GM19328 (cell line): ENCODE measurements around the gene GOSR1.
"Not testable (repeated sequence)": the region's sequence is repeated elsewhere in the genome, so short reads cannot be mapped to it uniquely, and the experiment has no call there.

ENCODE experiments used
- ATAC-seq: cut with Tn5 transposase; IDR thresholded peaks from one replicate; pipeline ENCODE4 v1.9.1; 2021; ENCODE audit warnings: mild to moderate bottlenecking, moderate library complexity; ENCODE audit not compliant: unreplicated experiment

Gene GOSR1

GRCh38 chr17:30477083-30477773 is at the start of gene GOSR1:
GOSR1 (plus strand) TSS chr17:30477408; CDS start chr17:30477434, 26 bp downstream.
- ATAC-seq: peak; percentile 76

GRCh38 chr17:30427611-30428010 is 49.6 kb upstream of the GOSR1 start:
- no peak for ATAC-seq

GRCh38 chr17:30429155-30429554 is 48.1 kb upstream of the GOSR1 start:
- no peak for ATAC-seq

DNA sequence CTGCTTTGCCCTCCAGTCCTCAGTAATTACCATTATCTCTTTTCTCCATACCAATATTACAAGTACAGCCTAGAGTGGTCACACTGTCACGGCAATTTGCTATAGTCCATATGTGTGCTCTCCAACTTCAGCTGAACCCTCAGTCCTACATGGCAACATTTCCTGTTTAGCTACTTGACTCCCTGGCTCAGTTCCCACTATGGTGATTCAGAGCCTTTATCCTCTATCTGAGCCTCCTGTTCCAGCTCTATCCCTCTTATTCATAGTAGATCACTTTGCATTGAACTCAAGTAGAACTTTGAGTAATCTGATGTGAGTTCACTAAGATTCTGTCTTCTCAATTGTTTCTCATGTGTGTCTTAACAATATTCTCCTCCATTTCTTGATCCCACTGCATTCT is 43.7 kb upstream of the GOSR1 start:
- no peak for ATAC-seq

GRCh38 chr17:30436729-30437128 is 40.5 kb upstream of the GOSR1 start:
- ATAC-seq: no peak

DNA sequence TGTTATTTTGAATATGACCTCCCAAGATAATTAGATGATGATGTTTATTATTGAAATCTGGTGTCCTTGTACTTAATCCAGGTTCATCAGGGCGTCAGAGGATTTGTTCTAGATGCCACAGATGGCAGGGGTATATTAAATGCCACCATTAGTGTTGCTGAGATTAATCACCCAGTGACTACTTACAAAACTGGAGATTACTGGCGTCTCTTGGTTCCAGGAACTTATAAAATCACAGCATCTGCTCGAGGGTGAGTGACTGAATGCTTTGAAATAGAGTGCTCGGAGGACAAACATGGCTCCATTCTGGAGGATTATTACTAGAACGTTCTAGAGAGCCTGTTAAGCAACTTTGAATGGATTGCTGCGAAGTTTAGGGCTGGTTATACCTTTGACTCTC is 33.5 kb upstream of the GOSR1 start:
- no peak for ATAC-seq

- not testable (repeated sequence) for ATAC-seq
Observed at GRCh38 chr17:30446640-30447039, 30.6 kb upstream of the GOSR1 start.

DNA sequence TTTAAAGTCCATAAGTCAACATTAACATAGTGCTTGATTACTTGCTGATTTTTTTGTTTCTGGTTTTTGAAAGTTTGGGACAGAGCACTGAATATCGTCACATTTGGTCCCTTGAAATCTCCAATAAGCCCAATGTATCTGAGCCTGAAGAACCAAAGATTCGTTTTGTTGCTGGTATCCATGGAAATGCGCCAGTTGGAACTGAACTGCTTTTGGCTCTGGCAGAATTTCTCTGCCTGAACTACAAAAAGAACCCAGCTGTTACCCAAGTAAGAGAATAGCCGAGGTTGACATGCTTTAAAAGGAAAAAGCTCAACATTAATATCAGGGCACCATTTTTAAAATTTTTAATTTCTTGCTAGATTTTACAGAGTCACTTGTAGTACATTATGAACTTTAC is 27.7 kb upstream of the GOSR1 start:
- no peak for ATAC-seq

- ATAC-seq: no peak
Observed at GRCh38 chr17:30450125-30451027, 26.8 kb upstream of the GOSR1 start.

GRCh38 chr17:30454635-30455034 is 22.6 kb upstream of the GOSR1 start:
- ATAC-seq: no peak

- ATAC-seq: no peak
Observed at GRCh38 chr17:30458371-30458770, 18.8 kb upstream of the GOSR1 start.

DNA sequence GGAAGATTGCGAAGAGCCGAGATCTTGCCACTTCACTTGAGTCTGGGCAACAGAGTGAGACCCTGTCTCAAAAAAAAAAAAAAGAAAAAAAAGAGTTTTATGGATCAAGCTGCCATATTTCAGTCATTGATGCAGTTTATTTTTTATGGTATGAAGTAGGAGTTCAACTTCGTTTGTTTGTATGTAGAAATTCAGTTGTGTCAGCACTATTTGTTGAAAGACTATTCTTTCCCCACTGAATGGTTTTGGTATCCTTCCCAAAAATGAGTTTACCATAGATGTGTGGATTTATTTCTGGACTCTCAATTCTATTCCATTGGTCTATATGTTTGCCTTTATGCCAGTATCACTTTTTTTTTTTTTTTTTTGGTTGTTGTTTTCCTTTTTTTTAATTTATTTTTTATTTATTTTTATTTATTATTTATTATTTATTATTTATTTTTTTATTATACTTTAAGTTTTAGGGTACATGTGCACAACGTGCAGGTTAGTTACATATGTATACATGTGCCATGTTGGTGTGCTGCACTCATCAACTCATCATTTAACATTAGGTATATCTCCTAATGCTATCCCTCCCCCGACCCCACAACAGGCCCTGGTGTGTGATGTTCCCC is 18.3 kb upstream of the GOSR1 start:
- ATAC-seq: not testable (repeated sequence)

- no peak for ATAC-seq
Observed at GRCh38 chr17:30468465-30468864, 8.7 kb upstream of the GOSR1 start.

GRCh38 chr17:30472238-30472890 is 4.8 kb upstream of the GOSR1 start:
- ATAC-seq: no peak

GRCh38 chr17:30475206-30475605 is 2.0 kb upstream of the GOSR1 start:
- no peak for ATAC-seq

GRCh38 chr17:30476726-30477082 is 504 bp upstream of the GOSR1 start:
- peak; percentile 14 for ATAC-seq

- ATAC-seq: no peak
Observed at GRCh38 chr17:30477774-30478115, 537 bp downstream of the GOSR1 start.

DNA sequence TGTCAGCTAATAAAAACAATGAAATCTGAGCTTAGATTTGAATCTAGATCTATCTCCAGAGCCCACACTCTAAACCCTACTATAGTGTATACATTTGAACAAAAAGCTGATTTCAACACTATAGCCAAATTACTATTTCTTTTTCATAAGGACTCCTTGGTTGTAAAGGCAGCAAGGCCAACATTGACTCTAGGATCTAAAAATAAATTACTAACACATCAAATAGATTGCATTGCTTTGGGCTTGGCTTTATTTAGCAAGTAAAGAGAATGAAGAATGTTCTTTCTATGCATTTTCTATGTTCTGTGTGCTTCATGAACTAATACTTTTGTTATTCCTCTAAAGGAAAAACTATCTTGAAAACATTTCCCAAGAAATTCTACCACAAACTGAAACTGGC is 5.3 kb downstream of the GOSR1 start:
- ATAC-seq: no peak

DNA sequence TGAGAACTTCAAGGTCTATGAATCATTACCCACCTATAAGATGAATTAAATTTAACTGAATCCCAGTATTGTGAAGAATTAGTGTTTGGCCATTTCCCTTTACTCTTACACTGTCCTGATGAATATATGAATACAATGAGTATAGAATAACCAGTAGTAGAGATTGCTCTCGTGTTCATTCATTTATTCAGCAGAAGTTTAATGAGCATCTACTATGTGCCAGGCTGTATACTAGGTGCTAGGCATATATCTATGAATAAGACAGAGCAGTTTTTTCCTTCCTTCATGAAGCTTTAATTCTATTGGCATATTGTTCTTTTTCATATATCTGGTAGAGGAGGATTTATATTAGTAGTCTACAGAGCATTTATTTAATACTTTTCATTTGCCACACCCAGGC is 6.0 kb downstream of the GOSR1 start:
- ATAC-seq: no peak

GRCh38 chr17:30493780-30494179 is 16.6 kb downstream of the GOSR1 start:
- no peak for ATAC-seq

DNA sequence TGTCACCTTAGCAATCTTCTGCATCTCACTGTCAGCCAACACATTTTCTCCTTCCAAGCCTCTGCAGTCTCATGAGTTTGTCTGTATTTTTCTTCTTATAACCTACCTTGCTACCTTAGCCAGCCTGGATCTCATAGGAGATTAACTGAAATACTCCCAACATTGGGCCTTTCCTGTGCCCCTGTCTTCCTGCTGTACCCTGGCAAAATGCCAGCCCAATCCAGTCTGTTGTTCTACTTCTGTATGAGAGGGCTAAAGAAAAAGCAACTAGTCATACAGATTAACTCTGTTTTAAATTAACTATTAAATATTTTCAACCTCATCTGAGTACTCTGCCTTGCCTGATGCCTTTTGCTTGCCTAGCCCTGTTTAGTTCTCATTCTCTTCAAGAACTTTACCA is 18.4 kb downstream of the GOSR1 start:
- ATAC-seq: no peak
